Glomerular visceral epithelial cell (primary cell): ENCODE data around the gene PIK3R5.
"Not testable (repeated sequence)": the region's sequence is repeated elsewhere in the genome, so short reads cannot be mapped to it uniquely, and the experiment has no call there.

ENCODE experiments used
- DNase-seq: peaks from one replicate; pipeline ENCODE4 v3.0.0-alpha.2; 2016; ENCODE audit errors: extremely low spot score

PIK3R5 gene

DNA sequence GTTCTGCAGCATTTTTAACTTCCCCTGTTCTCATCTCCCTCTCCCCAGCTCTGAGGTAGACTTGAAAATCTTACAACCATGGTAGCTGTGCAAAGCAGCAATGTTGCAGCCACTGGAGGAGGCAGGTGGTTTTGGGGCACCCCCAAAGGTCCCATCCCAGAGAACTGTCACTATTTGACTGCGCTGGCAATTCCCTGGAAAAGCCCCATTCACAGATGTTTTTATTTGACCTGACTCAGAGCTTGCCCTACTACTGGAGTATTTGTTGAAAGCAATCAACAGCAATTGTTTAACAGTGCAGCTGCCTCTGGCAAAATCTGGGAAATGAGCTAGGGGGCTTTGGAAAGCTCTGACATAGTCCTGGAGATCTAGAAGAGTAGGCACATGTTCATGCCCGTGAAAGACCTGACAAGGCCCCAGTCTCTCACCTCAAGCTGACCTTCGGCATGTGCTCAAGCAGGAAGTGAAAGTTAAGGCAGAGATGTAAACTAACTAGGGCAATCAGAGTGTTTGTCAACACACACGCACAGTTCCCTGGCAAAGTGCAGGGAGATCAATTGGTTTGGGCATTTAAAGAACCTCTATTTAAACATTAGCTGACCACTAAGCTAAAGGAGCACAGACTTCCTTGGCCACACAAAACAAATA lies 19.7 kb upstream of the PIK3R5 start:
- DNase-seq: no peak

DNA sequence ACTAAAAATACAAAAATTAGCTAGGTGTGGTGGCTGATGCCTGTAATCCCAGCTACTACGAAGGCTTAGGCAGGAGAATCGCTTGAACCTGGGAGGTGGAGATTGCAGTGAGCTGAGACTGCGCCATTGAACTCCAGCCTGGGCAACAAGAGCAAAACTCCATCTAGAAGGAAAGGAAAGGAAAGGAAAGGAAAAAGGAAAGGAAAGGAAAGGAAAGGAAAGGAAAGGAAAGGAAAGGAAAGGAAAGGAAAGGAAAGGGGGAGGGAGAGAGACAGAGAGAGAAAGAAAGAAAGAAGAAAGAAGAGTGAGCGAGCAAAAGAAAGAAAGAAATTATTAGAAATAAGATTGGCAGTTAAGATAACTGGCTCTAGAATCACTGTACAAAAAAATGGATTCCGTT lies 18.7 kb upstream of the PIK3R5 start:
- DNase-seq: not testable (repeated sequence)

DNA sequence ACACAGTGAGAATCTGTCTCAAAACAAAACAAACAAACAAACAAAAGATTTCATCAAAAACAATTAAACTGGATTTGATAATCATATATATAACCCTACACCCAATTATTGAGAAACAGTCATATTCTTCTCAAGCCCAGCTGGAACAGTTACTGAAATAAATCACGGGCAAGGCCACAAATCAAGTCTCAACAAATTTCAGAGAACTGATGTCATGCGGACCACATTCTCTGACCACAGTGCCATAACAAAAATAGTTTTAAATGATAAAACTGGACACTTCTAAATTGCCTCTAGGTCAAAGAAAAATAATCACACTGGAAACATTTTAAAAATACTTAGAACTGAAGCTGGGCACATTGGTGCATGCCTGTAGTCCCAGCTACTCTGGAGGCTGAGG lies 15.9 kb upstream of the PIK3R5 start:
- DNase-seq: no peak

DNA sequence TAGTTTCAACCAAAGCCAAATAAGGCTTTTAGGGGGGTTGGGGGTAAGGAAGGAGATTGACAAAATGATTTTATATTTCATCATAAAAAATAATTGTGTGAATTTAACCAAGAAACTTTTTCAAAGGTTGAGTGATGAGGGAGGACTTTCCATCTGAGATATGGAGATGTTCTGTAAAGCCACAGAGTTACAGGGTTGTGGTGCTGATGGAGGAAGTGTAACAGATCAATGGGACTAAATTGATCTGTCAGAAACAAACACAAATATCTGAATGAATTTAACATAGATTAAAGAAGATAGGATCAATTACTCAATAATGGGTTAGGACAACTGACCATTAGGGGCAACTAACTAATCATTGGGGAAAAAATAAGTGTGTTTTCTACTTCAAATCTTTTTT lies 14.2 kb upstream of the PIK3R5 start:
- DNase-seq: no peak

DNA sequence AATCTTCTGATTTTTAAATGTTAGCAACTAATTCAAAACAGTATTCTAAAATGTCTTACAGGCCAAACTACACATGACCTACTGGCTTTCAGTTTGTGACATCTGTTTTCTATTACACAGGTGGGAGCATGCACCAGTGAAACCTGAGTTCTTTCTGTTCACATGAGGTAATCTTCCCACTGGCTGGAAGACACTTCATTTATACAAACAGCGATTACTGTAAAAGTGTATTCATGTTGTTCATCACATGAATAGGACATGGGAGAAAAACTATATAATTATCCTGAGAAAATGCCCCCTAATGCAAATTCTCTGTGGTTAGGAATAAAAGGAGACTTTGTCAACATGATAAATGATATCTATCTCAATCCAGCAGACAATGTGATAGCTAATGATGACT lies 11.1 kb upstream of the PIK3R5 start:
- DNase-seq: no peak

DNA sequence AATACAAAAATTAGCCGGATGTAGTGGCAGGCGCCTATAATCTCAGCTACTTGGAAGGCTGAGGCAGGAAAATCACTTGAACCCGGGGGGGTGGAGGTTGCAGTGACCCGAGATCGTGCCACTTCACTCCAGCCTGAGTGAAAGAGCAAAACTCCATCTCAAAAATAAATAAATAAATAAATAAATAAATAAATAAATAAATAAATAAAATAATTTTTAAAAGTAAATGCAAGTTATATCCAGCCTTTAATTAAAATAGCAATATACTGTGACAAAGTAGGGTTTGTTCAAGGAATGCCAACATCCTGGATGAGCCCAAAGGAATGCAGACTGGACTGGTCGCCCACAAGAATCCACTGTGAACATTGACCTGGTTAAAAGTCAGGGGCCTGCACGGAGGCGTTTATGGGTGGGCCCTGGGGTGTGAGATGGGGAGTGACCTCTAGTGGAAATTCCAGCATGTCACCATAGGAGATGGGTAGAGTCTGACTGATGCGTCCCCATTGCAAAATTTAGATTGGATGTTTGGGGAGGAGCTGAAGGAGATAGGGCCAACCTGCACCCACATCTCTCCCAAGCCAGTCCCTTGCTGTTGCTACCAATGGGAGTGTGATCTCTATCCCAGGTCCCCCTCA lies 9.7 kb upstream of the PIK3R5 start:
- no peak for DNase-seq

DNA sequence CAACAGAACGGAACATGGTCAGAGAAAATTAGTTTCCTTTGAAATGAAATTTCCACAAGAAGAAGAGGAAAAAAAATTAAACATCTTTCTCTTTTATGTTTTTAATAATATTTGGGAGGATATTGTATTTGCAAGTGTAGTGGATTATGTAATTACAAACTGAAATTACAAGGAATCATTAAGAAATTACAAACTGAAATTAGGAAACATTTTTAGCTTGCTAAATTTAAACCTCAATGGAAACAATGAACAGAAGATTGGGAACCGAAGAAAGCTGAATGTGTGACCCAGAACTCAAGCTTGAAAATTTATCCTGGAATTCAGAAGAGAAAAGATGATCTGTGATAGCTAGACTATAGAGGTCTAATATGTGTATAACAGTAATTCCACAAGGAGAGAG lies 4.4 kb upstream of the PIK3R5 start:
- DNase-seq: no peak

DNA sequence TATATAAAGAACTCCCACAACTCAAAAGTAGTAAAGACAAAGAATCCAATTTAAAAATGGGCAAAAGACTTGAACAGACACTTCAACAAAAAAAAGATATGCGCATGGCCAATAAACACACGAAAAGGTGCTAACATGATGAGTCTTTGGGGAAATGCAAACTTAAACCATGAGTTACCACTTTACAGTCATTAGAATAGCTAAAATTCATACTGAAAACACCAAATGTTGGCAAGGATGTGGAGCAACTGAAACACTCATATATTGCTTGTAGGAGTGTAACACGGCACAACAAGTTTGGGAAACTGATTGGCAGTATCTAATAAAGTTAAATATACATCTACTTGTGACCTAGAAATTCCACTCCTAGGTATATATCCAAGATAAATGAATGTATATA lies 3.0 kb upstream of the PIK3R5 start:
- no peak for DNase-seq

DNA sequence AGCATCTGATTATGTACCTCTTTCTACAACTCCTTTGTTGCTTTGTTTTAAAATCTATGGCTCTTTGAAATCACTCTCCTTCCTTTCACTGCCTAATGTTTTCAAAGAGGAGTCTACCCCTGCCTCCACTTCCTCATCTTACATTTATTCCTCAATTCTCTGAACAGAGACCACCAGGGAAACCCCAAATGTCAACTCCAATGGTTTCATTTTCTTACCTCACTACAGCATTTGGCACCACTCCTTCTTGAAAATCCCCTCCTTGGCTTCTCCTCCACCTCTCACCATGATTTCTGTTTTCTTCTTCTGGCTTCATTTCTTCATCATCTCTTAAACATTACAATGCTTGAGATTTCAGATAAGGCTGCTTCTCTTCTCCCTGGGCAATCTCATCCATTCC lies 2.4 kb upstream of the PIK3R5 start:
- DNase-seq: no peak

DNA sequence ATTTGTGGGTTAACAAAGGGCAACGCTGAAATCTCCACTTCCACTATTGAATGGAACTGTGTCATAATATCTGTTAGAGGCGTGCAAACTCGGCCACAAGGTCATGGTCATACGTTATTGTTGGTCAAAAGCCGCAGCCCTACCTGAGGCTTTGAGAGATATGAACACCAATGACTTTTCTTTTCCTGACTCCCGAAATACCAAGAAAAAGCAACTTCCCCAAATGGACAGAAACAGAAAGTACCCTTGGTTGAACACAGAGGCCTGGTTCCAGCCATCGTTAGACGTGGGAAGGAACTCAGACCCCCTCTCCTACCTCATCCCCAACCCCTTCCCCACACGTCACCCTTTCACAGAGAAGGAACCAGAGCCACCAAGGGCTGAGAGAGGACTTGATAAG lies 1.4 kb upstream of the PIK3R5 start:
- no peak for DNase-seq

DNA sequence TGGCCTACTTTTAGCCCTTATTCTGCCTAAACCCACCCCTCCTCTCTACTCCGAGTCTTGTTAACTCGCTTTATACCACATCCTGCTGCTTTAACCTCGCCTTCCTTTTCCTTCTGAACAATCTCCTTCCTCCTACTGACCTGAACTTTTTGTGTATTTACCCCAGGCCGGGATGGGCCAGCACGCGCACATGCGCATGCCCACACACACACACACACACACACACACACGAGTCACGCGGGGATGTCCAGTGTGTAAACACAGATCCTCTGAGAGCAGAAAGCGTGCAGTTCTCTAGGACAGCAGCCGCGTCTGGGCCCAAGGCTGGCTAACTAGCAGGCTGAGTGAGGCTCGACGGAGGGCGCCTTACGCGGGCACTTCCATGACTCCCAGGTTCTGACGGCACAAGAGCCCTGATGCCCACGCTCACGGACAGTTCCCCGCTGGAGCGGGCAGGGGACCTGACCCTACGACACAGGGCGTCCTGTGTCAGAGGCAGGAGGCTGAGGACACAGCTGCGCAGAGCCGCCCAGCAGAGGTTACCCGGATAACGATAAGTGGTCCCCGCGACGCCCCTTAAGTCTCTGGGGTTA lies 610 bp downstream of the PIK3R5 start:
- no peak for DNase-seq

DNA sequence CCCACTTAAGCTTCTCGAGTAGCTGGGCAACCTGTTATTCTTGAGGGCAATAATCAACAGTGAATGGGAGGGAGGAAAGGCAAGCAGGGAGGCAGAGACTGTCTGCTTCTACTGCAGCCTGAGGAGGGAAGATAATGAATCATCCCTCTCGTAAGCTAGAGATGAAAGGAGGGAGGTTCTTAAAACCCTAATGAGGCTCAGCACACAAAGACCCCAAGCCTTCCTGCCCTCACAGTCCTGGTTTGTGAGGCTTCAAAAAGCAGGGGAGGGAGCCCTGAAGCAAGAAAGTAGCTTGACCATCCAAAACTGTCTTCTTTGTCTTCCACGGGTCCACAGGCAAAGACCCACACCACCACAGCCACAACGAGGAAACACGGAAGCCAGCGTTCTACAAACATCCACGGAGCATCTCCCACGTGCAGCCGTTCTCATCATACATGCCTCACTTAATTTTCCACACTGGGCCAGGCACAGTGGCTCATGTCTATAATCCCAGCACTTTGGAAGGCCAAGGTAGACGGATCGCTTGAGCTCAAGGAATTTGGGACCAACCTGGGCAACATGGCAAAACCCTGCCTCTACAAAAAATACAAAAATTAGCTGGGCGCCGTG lies 1.8 kb downstream of the PIK3R5 start:
- no peak for DNase-seq

DNA sequence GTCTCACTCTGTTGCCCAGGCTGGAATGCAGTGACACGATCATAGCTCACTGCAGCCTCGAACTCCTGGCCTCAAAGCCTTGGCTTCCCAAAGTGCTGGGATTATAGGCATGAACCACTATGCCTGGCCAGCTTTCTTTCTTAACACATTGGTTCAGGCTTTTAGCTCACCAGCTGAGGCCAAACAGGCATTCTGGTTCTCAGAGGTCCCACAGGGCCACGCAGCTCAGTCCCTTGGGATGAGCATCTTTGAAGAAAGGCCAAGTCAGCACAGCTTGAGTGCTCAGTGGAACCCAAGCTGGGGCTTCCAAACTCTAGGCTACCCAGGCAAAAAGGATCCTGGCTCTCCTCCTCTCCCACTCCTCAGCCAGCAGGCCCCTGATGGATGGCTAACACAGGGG lies 2.5 kb downstream of the PIK3R5 start:
- no peak for DNase-seq

DNA sequence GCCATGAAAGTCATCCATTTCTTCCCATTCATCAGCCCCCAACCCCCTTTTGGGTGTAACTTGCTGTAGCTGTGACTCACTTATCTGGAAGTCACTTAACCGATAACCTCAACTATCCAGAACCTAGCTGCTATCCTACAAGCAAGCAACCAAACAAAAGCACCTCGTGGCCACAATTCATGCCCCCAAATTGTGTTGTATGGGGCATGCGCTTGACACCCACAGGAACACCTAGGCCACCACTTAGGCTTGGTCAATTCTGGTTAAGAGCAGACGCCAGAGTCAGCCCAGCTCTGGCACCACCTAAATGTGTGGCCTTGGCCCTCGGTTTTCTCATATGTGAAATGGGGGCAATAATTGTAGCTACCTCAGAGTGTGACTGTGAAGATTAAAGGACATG lies 3.7 kb downstream of the PIK3R5 start:
- no peak for DNase-seq

DNA sequence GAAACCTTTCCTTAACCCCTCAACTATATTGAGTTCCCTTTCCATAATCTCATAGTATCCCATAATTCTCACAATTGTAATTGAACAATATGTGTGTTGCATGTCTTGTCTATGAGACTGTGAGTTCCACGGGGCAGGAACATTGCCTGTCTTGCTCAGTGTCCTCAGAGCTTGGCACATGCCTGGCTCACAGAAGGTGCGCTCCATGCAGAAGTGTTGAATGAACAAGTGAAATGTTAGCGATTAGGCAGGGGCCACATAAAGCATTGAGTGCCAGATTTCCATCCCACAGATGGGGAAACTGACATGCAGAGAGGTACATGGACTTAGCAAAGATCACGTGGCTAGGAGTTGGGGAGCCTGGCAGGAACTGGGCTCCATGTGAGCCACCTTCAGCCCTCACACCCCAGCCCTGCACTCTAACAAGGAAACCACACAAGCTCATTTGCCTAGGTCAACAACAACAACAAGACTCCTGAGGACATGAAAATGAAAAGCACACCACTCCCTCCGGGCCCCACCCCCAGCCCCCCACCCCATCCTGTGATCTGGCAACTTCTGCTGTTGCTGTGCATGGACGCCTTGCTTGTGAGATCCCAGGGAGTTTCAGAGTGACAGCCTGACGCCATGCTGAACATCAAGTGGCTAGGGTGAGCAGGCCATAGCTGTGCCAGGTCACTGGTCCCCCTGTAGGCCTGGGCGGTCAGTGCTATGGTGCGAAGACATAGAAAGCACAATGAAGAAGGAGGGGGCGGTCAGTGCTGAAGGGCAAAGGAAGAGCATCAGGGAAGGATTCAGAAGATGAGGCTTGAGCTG lies 5.0 kb downstream of the PIK3R5 start:
- no peak for DNase-seq

DNA sequence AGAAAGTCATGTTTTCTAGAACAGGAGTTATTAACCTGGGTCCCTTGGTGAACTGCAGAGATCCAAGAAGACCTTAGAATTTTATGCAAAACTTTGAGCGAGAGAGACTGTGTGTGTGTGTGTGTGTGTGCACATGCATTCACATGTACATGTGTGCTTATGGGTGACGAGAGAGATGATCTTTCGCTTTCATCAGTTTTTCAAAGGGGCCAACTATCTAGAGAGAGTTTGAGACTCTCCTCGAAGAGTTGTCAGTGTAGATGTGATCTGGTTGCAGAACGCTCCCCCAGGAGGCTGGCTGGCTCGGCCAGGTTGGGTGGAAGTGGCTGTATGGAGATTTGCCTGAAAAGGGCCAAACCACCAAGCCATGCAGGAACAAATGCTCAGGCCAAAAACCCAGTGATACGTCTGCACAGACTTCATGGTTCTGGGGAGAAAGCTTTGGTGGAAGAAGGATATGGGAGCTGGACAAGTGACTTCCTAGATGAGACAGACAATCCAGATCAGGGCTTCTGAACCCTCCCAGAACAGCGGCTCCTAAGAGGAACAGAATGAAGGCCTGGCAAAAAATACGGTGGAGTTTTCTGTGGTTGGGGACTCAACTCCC lies 6.1 kb downstream of the PIK3R5 start:
- no peak for DNase-seq

DNA sequence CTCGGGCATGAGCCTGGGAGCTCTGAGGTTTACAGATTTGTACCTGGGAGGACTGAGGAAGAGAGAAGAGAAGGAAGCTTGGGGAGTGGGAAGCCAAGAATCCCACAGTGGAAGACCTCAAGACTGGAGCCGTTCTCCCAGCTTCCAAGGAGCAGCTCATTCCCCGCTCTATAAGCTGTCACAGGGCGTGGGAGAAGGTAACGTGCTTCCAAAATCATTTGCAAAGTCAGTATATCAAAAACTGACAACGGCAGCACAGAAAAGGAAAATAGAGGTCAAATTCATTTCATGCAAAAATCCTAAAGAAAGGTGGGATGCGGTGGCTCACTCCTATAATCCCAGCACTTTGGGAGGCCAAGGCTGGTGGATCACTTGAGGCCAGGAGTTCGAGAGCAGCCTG lies 7.8 kb downstream of the PIK3R5 start:
- no peak for DNase-seq

DNA sequence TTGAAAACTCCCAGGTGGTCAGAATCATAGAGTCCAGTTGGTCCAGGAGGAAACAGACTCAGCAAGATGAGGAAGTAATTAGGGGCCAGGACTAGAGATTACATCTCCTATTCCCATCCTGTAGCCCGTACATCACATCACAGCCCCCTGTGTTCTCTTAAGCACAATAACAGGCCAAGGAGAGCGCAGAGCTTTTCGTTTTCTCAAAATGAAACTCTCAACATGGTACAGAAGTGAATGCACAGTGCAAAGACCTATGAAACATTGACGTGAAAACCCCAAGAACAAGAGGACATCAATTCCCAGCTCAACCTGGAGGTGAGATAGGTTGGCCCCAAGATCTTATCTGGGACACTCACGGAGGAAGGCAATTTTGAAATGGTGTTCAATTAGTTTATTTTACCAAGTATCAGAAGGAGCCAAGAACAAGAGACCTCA lies 9.0 kb downstream of the PIK3R5 start:
- no peak for DNase-seq

DNA sequence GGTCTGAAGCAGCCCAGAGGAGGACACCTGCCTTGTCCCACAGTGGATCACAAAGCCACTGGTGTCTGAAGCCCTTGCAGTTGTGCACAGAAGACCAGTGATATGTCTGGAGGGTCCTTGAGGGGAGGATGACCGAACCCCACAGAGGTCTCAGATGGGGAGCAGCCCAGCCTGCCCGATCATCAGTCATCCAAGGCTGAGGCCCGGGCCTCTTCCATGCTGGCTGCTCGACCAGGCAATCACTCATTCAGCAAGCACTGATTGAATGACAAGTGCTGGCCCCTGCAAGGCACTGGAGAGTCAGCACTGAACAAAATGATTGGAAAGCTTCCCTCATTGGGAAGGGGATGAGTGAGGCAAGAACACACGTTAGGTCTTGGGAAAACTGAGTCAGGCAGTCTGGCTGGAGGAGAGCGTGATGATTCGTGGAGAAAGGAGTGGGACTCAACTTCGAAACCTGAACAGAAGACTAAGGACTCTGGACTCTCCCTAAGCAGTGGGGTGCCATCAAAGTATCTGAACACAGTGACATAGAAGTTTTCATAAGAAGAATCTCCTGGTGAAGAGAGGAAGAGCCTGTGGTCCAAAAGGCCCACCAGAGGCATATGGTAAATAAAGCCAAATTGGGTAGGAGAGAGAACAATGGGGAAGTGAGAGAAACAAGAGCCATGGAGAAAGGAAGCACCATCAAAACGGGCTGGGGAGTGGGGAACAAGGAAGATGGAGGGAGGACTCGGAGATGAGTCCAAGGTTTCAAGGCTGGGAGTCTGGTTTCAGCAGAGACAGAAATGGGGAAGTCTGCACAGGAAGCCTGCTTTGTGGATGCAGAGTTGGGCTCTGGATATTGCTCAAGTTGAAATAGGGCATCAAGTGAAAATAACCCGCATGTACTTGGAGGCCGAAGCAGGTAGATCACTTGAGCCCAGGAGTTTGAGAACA lies 10.2 kb downstream of the PIK3R5 start:
- no peak for DNase-seq

DNA sequence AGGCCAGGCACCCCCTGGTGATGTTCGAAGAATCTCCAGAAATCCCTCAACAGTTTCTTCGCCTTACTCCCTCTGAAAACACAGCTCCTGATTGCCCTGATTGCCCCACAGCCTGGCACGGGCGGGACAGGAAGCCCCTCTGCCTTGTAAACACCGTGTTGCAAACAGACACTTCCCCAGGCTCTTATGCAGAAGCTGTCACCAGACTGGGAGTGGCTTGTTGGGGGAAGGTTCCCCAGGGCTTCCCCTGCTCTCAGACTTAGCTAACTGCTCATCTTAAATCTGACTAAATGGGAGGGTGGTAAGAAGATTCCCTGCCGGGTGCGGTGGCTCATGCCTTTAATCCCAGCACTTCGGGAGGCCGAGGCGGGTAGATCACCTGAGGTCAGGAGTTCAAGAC lies 11.2 kb downstream of the PIK3R5 start:
- no peak for DNase-seq
